Brain microvascular endothelial cell (primary cell): ENCODE results near the gene UBE2E2.

Source experiments
- DNase-seq: peaks from one replicate; pipeline ENCODE4 v3.0.0-alpha.2; 2020
- H3K27ac ChIP-seq: fragments of 250-450 bp; sonication (Bioruptor Pico); 2 replicates; pipeline ENCODE4 v1.5.1; 2020; ENCODE audit warnings: mild to moderate bottlenecking, moderate library complexity
- H3K27me3 ChIP-seq: fragments of 250-450 bp; sonication (Bioruptor Pico); replicated peaks from 2 replicates; pipeline ENCODE4 v1.5.1; 2020; ENCODE audit warnings: mild to moderate bottlenecking
- H3K36me3 ChIP-seq: fragments of 250-450 bp; sonication (Bioruptor Pico); replicated peaks from 2 replicates; pipeline ENCODE4 v1.5.1; 2020; ENCODE audit warnings: mild to moderate bottlenecking
- H3K4me3 ChIP-seq: 2 replicates; pipeline ENCODE4 v1.5.1; 2011; ENCODE audit warnings: low read depth, mild to moderate bottlenecking, control low read depth, low read length, moderate library complexity
- CTCF ChIP-seq: IDR thresholded peaks from 2 replicates; pipeline ENCODE4 v1.5.1; 2011; ENCODE audit warnings: low read depth, mild to moderate bottlenecking, moderate library complexity, low read length, control low read depth, inconsistent platforms; ENCODE audit errors: missing control alignments
- in situ Hi-C: cut with HindIII; loops from 2 replicates; pipeline ENCODE4 v1.10.0; 2017; ENCODE audit warnings: low sequenced_read_pairs, low pct_ligation_motif_present

The UBE2E2 gene

GRCh38 chr3:23489300-23490158 lies 286.4 kb downstream of the UBE2E2 start:
- peak overlapping the region; percentile 56 for H3K27ac ChIP-seq
- no peaks in the 10 kb centered on the region for H3K36me3 ChIP-seq
- no peak for DNase-seq
- TF ChIP-seq CTCF = no peak
- no peak overlapping the region for H3K4me3 ChIP-seq
- H3K27me3 ChIP-seq = no peaks in the 10 kb centered on the region
- in situ Hi-C loops = no loop called here

- Histone ChIP-seq H3K4me3 (no peak overlapping the region), H3K27me3 (no peaks in the 10 kb centered on the region), H3K36me3 (no peaks in the 10 kb centered on the region), H3K27ac (peak overlapping the region; percentile 56)
- TF ChIP-seq CTCF = no peak
- peak; percentile 52 for DNase-seq
- in situ Hi-C loops = no loop called here
Measured at GRCh38 chr3:23490459-23490858, 287.3 kb downstream of the UBE2E2 start.

- no peak for DNase-seq
- H3K27ac ChIP-seq = no peak overlapping the region
- no peak overlapping the region for H3K4me3 ChIP-seq
- TF ChIP-seq CTCF = no peak
- H3K27me3 ChIP-seq = no peaks in the 10 kb centered on the region
- in situ Hi-C loops = no loop called here
- H3K36me3 ChIP-seq = no peaks in the 10 kb centered on the region
Measured at GRCh38 chr3:23492057-23492456, 288.9 kb downstream of the UBE2E2 start.

- no peak for DNase-seq
- Histone ChIP-seq H3K27ac (no peak overlapping the region), H3K27me3 (no peaks in the 10 kb centered on the region), H3K4me3 (no peak overlapping the region), H3K36me3 (no peaks in the 10 kb centered on the region)
- no peak for TF ChIP-seq CTCF
- in situ Hi-C loops = no loop called here
Measured at GRCh38 chr3:23493889-23494288, 290.8 kb downstream of the UBE2E2 start.

- Histone ChIP-seq H3K36me3 (no peaks in the 10 kb centered on the region), H3K27me3 (no peaks in the 10 kb centered on the region), H3K27ac (no peak overlapping the region), H3K4me3 (no peak overlapping the region)
- no peak for DNase-seq
- in situ Hi-C loops = no loop called here
- TF ChIP-seq CTCF = no peak
Measured at GRCh38 chr3:23494967-23495366, 291.8 kb downstream of the UBE2E2 start.

- H3K4me3 ChIP-seq = no peak overlapping the region
- H3K36me3 ChIP-seq = no peaks in the 10 kb centered on the region
- no peaks in the 10 kb centered on the region for H3K27me3 ChIP-seq
- peak; percentile 50 for DNase-seq
- no peak for TF ChIP-seq CTCF
- in situ Hi-C loops = no loop called here
- H3K27ac ChIP-seq = no peak overlapping the region
Measured at GRCh38 chr3:23495507-23495906, 292.4 kb downstream of the UBE2E2 start.
